Natural killer cell treated with Interleukin-12 subunit alpha and Interleukin-12 subunit beta and Interleukin-15 and Interleukin-18, amount 100 ng/mL, for 72 hours (primary cell): ENCODE results near the gene SLC35F6. TPM values are rescaled to one million over a fixed set of nuclear protein-coding genes. Genes with fewer than 3 reads are reported as not detected.

Experiments used
- ATAC-seq, 2 donors: fragments of 150-1000 bp; cut with Tn5 transposase in 1 of 2; sonication (Bioruptor Pico), chemical (Tn5 transposase) in 1 of 2; 2 replicates each; pipeline ENCODE4 v1.10.0; 2021
- DNase-seq: peaks from one replicate; pipeline ENCODE4 v3.0.0; 2022; ENCODE audit warnings: low spot score
- H3K27ac Mint-ChIP-seq, 2 donors: 1 replicate in 1 of 2; 2 replicates in 1 of 2; pipeline ENCODE4 v1.8.0; 2022; ENCODE audit warnings: mixed read lengths in 2 of 2, mild to moderate bottlenecking in 1 of 2, moderate library complexity in 1 of 2
- H3K27me3 Mint-ChIP-seq, 2 donors: 1 replicate in 1 of 2; 2 replicates in 1 of 2; pipeline ENCODE4 v1.8.0; 2022; ENCODE audit warnings: mixed read lengths in 2 of 2
- H3K36me3 Mint-ChIP-seq: one replicate; pipeline ENCODE4 v1.8.0; 2022; ENCODE audit warnings: mixed read lengths
- H3K4me1 Mint-ChIP-seq, 2 donors: 1 replicate in 1 of 2; 2 replicates in 1 of 2; pipeline ENCODE4 v1.8.0; 2022; ENCODE audit warnings: low read depth in 2 of 2, mixed read lengths in 2 of 2, mild to moderate bottlenecking in 1 of 2
- H3K4me3 Mint-ChIP-seq: one replicate; pipeline ENCODE4 v1.8.0; 2022; ENCODE audit warnings: mixed read lengths
- H3K9me3 Mint-ChIP-seq: 2 replicates; pipeline ENCODE4 v1.8.0; 2022; ENCODE audit warnings: mixed read lengths
- total RNA-seq, 2 donors: library from RNA; stranded (reverse); gene quantifications; one replicate each; pipeline ENCODE4 v1.2.3, GENCODE V29; 2022

Gene SLC35F6
- total RNA-seq, 2 donors from 2014 or later = 15.5 to 17.7 TPM

DNA sequence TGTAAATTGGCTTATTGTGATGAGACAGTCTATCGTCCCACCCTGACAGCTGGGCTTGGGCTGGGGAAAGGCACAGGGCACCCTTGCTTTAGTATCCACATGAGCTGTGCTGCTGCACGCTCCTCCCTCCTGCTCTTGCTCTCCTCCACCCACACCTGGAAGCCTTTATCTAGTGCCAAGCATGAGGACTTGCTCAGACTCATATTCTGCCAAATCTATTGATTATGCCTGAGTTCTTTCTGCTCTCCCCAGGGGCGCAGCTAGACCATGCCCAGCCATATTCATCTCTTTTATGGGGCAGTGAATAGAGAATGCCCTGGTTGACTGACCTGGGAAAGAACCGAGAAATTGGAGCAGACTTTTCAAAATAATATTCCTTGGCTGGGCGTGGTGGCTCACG, 54.9 kb downstream of the SLC35F6 start:
- Mint-ChIP-seq H3K27me3 (peaks cover 18 to 29% of the 10 kb centered on the region in 2 donors), H3K36me3 (no peaks in the 10 kb centered on the region), H3K9me3 (no peaks in the 10 kb centered on the region), H3K4me3 (no peak overlapping the region), H3K4me1 (no peaks in the 10 kb centered on the region), H3K27ac (no peak overlapping the region)
- DNase-seq (no peak), ATAC-seq (no peak)

DNA sequence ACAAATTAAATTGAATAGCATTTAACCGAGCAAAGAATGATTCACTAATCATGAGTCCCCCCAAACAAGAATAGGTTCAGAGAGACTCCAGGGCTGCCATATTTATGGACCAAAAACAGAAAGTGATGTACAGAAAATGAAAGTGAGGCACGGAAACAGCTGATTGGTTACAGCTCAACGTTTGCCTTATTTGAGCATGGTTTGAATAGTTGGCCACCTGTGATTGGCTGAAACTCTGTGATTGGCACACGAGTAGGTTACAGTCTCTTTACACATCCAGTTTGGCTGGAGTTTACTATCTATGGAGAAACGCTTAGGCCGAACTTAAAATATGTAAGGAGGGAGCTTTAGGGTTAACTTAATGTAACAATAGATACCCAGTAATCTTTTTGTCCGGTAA, 56.8 kb downstream of the SLC35F6 start:
- H3K9me3 Mint-ChIP-seq = no peaks in the 10 kb centered on the region
- no peak overlapping the region for H3K4me3 Mint-ChIP-seq
- DNase-seq = no peak
- H3K4me1 Mint-ChIP-seq = no peaks in the 10 kb centered on the region
- ATAC-seq = no peak
- no peak overlapping the region for H3K27ac Mint-ChIP-seq
- H3K36me3 Mint-ChIP-seq = no peaks in the 10 kb centered on the region
- H3K27me3 Mint-ChIP-seq = peaks cover 16 to 22% of the 10 kb centered on the region in 2 donors

DNA sequence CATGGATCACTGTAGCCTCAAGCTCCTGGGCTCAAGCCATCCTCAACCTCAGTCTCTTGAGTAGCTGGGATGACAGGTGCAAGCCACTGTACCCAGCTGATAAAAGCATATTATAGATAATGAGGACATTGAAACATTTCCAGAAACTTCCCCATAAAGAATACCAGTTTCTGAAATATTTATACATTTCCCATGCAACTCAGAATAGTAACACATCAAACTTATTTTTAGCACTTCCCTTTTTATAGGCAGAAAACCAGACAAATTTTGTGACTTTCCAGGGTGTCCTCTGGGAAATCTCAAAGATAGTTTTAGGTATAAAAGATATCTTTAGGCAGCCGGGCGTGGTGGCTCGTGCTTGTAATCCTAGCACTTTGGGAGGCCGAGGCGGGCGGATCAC, 58.8 kb downstream of the SLC35F6 start:
- Mint-ChIP-seq H3K27ac (no peak overlapping the region), H3K9me3 (no peaks in the 10 kb centered on the region), H3K36me3 (no peaks in the 10 kb centered on the region), H3K4me3 (no peak overlapping the region), H3K4me1 (no peaks in the 10 kb centered on the region), H3K27me3 (peaks cover 8 to 9% of the 10 kb centered on the region in 2 donors)
- no peak for ATAC-seq
- no peak for DNase-seq

Other genes with a start within 250 kb of the SLC35F6 start
- gene CIB4, start 122.9 kb upstream of the SLC35F6 start, total RNA-seq = not detected
- gene KCNK3, start 71.6 kb upstream of the SLC35F6 start, total RNA-seq = not detected
- gene CENPA, start 21.8 kb downstream of the SLC35F6 start, total RNA-seq = 10 to 100 TPM; 18.5 to 32.1 TPM
- not detected for gene DPYSL5, start 83.8 kb downstream of the SLC35F6 start, total RNA-seq
- gene MAPRE3, start 206.4 kb downstream of the SLC35F6 start, total RNA-seq = 10 to 100 TPM in 1 of 2 donors, 1 to 10 TPM in 1; 5.7 to 10.0 TPM